ENCODE measurements around the gene GCM1.

The GCM1 gene

GRCh38 chr6:53151676-53152075 is 3.0 kb upstream of the GCM1 start:
- DNase-seq (ENCODE audit: low read depth), result no peak

DNA sequence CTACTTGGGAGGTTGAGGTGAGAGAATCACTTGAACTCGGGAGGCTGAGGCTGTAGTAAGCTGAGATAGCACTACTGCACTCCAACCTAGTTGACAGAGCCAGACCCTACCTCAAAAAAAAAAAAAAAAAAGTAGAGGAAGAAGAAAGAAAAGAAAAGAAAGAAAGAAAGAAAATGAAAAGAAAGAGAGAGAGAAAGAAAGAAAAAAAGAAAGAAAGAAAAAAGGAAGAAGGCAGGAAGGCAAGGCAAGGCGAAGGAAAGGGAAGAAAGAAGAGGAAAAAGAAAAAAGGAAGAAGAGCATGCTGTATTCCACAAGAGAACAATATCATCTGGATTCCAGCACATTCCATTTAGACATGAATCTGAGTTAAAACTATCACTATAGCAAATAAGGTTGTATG is 3.8 kb downstream of the GCM1 start:
- no peak for DNase-seq (ENCODE audit: low read depth)

GRCh38 chr6:53143710-53144109 is 4.9 kb downstream of the GCM1 start:
- no peak for DNase-seq (ENCODE audit: low read depth)

DNA sequence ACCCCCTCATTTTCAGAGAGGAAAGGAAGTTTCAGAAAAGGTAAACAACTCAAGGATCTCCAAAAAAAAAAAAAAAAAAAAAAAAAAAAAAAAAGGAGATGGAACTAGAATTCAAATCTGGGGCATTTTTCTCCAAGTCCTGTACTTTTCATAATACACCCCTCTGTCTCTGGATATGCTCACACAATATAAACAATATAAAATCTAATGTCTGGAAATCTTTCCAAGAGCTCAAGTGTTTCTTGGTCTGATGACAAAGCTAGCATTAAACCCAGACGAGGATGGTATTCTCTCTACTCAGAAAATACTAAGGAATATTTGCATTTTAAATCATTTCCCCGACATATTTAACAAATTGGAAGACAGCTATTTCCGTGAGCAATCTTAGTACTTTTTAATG is 5.8 kb downstream of the GCM1 start:
- DNase-seq (ENCODE audit: low read depth), result no peak

GRCh38 chr6:53139841-53140413 is 8.7 kb downstream of the GCM1 start:
- no peak for DNase-seq (ENCODE audit: low read depth)

GRCh38 chr6:53136000-53136609 is 12.5 kb downstream of the GCM1 start:
- no peak for DNase-seq (ENCODE audit: low read depth)

DNA sequence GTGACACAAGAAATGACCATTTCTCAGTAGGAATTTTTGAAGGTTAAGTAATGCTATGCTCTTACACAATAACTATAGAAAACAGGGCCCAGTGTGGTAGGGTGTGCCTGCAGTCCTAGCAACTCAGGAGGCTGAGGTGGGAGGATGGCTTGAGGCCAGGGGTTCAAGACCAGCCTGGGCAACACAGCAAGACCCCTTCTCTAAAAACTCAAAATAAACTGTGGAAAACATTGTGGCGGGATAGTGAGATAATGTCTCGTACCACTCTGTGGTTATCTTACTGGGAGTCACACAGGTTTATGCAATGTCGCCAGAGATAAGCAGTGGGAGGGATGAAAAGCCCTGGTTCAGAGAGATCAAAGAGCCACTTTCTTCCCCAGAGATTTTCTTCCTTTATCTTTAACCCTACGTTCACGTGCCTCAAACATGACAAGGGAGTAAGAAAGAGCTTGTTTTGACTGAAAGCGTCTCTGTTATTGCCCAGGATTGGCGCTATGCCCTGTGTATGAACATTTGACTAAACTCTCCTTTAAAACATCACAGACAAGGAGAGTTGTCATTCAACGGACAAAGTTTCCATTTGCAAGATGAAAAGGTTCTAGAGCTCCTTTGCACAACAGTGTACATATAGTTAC is 13.9 kb downstream of the GCM1 start:
- no peak for DNase-seq (ENCODE audit: low read depth)

DNA sequence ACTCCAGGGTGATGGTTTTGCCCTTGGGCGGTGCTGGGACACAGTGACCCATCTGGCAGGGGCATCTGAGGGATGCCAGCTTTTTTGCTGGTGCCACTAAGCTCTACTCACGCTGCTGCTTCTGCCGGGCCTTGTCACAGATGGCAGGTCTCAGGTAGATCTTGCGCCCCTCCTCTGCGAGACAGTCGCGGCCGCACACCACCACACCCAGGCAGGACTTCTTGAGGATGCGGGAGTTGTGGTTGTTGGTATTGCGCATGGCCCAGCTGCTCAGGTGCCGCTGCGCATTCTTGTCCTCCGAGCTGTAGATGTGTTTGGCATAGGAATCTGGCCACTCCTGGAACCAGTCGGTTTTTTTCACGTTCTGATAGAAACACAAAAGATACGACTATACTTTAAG is 14.7 kb downstream of the GCM1 start:
- no peak for DNase-seq (ENCODE audit: low read depth)

DNA sequence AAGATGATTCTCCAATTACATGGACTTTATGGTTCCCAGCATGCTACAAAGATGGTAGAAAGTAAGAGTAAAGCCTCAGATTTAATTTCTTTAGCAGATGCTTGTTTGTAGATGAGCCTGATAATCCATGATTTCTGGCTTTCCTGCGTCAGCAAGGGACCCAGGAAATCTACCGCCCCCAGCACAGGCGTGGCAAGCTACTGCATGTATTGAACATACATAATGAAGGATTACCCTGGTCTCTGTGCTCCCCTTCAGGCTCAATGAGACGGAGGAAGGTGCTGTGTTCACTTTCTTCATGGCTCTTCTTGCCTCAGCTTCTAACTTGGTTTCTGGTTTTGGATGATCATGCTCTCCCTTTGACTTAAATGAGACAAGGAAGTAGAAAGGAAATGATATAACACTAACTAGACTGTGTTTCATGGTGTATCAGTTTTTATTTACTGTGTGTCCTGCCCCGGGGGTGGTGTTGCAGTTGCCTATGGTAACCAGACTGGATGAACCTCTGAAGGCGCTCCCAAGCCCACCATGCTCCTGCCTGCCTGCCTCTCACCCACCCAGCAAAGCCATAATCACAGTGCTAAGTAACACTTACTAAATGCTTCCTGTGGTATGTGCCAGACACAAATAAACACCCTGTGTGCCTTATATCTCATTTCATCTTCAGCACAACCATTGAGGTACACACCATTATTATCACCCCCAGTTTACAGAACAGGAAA is 17.9 kb downstream of the GCM1 start:
- DNase-seq (ENCODE audit: low read depth), result no peak

GRCh38 chr6:53128842-53129241 is 19.8 kb downstream of the GCM1 start:
- DNase-seq (ENCODE audit: low read depth), result no peak

- DNase-seq (ENCODE audit: low read depth), result no peak
Observed at GRCh38 chr6:53125276-53125675, 23.4 kb downstream of the GCM1 start.

GRCh38 chr6:53124131-53124800 is 24.4 kb downstream of the GCM1 start:
- DNase-seq (ENCODE audit: low read depth), result no peak

DNA sequence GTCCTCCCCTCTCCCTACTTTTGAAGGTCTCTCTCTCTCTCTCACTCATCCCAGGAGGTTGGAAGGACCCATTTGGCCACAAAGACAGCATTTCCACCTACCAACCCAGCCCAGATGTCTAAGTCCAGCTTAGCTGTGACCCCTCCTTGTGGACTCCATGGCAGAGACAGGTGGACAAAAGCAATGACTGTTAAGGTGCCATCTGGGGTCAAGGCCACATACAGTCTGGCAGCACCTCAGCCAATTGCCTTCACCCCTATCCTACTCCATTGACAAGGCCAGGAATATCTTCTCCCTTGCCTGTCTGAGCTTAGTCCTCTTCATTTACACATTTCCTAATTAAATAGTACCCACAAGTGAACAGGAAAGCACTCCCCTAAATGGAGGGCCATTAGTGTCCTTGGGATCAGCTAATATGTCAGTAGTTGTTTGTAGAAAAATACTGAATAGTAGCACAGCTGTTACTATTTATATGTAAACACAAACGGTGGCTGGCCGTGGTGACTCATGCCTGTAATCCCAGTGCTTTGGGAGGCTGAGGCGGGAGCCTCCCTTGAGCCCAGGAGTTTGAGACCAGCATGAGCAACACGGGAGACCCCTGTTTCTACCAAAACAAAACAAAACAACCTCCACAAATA is 28.8 kb downstream of the GCM1 start:
- DNase-seq (ENCODE audit: low read depth), result no peak

DNA sequence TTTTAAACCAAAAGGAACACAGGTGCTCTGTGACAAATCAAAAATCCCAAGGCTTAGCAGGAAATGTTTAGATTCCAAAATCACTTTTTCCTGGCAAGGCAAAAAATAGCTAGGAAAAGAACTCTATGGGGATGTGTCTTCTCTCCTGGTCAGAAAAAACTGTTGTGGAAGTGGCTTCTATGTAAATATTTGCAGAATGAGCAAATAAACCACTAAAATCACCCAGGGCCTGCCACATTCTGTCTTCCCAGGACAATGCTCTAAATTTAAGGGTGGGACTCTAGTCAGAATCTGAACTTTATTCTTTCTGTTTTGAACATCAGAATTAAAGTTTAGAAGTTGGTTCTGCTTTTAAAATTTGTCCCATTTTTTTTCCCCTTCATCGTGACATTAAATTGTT is 29.3 kb downstream of the GCM1 start:
- no peak for DNase-seq (ENCODE audit: low read depth)

- DNase-seq (ENCODE audit: low read depth), result no peak
Observed at GRCh38 chr6:53115741-53116140, 32.9 kb downstream of the GCM1 start.

GRCh38 chr6:53115113-53115512 is 33.5 kb downstream of the GCM1 start:
- no peak for DNase-seq (ENCODE audit: low read depth)

DNA sequence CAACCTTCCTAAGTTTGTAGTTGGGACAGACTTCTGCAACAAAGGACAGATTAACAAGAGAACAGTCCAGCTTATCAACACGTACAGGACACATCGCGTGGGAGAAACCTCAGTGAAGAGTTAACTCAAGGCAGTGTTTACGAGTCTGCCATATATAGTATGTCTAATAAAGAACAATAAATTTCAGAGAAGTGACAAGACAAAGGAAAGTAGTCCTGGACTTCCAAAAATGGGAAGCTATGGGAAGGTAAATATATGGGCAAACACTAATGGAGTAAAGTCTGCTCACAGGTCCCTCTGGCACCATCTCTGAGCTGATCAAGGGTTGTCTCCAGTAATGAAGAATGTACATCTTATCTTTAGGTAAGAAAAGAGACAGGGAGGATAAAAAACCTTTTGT is 34.9 kb downstream of the GCM1 start:
- DNase-seq (ENCODE audit: low read depth), result no peak

GRCh38 chr6:53112871-53113270 is 35.8 kb downstream of the GCM1 start:
- no peak for DNase-seq (ENCODE audit: low read depth)

- DNase-seq (ENCODE audit: low read depth), result no peak
Observed at GRCh38 chr6:53112404-53112803, 36.2 kb downstream of the GCM1 start.

GRCh38 chr6:53111865-53112264 is 36.8 kb downstream of the GCM1 start:
- DNase-seq (ENCODE audit: low read depth), result no peak

DNA sequence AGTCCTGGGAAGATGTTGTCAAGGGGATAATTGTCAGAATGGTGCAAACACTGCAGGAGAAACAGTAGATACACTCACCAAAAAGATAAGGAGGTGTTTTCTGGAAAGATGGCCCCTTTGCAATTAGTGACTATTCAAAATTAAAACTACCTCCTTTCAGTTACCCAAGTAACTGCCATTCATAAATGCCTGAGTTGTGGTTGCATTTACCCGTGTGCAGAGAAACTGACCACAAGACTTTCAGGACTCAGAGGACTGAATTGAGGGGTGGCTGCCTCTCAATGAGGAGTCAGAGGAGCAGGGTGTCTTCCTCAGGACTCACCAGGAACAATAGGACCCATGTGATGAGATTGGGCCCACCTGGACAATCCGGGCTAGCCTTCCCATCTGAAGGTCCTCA is 39.0 kb downstream of the GCM1 start:
- DNase-seq (ENCODE audit: low read depth), result no peak

GRCh38 chr6:53107091-53107490 is 41.5 kb downstream of the GCM1 start:
- no peak for DNase-seq (ENCODE audit: low read depth)
